ENCODE data around the gene TRIO. TPM values are rescaled to one million over a fixed set of nuclear protein-coding genes. Genes with fewer than 3 reads are reported as not detected.
A peak's percentile ranks its signal among the peaks of the same experiment; 100 is the strongest.
"Not testable (repeated sequence)": the region's sequence is repeated elsewhere in the genome, so short reads cannot be mapped to it uniquely, and the experiment has no call there.

Gene TRIO
- total RNA-seq, 3 donors from 2014 or later (not counting 1 experiment from before 2014, with no cell fraction given): 84.6 to 136 (median 94.3) TPM

- ATAC-seq (no peak), DNase-seq (no peak)
- Histone ChIP-seq H3K9me3 (ENCODE audit: control insufficient read depth, insufficient read depth, low read length) (no peaks in the 10 kb centered on the region), H3K27me3 (ENCODE audit: control insufficient read depth, insufficient read depth, low read length) (no peaks in the 10 kb centered on the region), H3K4me3 (ENCODE audit: low read length) (no peak overlapping the region), H3K27ac (ENCODE audit: low read length) (no peak overlapping the region), H3K4me1 (ENCODE audit: control insufficient read depth, insufficient read depth, low read length) (no peaks in the 10 kb centered on the region), H3K36me3 (ENCODE audit: control insufficient read depth, insufficient read depth, low read length) (no peaks in the 10 kb centered on the region)
- Mint-ChIP-seq H3K27me3 (ENCODE audit: low read depth in 2 of 2) (no peaks in the 10 kb centered on the region), H3K4me1 (peaks cover 0 to 13% of the 10 kb centered on the region in 2 donors), H3K36me3 (no peaks in the 10 kb centered on the region), H3K9me3 (no peaks in the 10 kb centered on the region), H3K27ac (peak overlapping the region in 1 of 2 donors; percentile 31), H3K4me3 (no peak overlapping the region)
- intact Hi-C loops (cut with micrococcal nuclease): no loop called here
- no peak for TF ChIP-seq CTCF (IDR thresholded peaks at IDR 0.05)
- WGBS (ENCODE audit: insufficient coverage): 88% methylated on average over 8 of the region's 8 CpGs
These were observed 289.9 kb downstream of the TRIO start for GRCh38 chr5:14432931-14433589.

GRCh38 chr5:14435481-14435880 is 292.3 kb downstream of the TRIO start:
- no peaks in the 10 kb centered on the region for H3K27me3 Mint-ChIP-seq (ENCODE audit: low read depth in 2 of 2)
- no peaks in the 10 kb centered on the region for H3K9me3 ChIP-seq (ENCODE audit: control insufficient read depth, insufficient read depth, low read length)
- no peak overlapping the region for H3K27ac ChIP-seq (ENCODE audit: low read length)
- no peak overlapping the region for H3K4me3 Mint-ChIP-seq
- no peaks in the 10 kb centered on the region for H3K36me3 ChIP-seq (ENCODE audit: control insufficient read depth, insufficient read depth, low read length)
- WGBS (ENCODE audit: insufficient coverage): 45% methylated on average over 2 of the region's 2 CpGs
- no peaks in the 10 kb centered on the region for H3K36me3 Mint-ChIP-seq
- no peak for TF ChIP-seq CTCF (IDR thresholded peaks at IDR 0.05)
- H3K27ac Mint-ChIP-seq: no peak overlapping the region
- H3K4me1 Mint-ChIP-seq: peaks cover 0 to 21% of the 10 kb centered on the region in 2 donors
- H3K4me1 ChIP-seq (ENCODE audit: control insufficient read depth, insufficient read depth, low read length): no peaks in the 10 kb centered on the region
- H3K4me3 ChIP-seq (ENCODE audit: low read length): no peak overlapping the region
- DNase-seq (no peak), ATAC-seq (no peak)
- intact Hi-C loops (cut with micrococcal nuclease): no loop called here
- H3K27me3 ChIP-seq (ENCODE audit: control insufficient read depth, insufficient read depth, low read length): no peaks in the 10 kb centered on the region
- no peaks in the 10 kb centered on the region for H3K9me3 Mint-ChIP-seq

- H3K9me3 Mint-ChIP-seq; H3K4me3 ChIP-seq (ENCODE audit: low read length); H3K36me3 ChIP-seq (ENCODE audit: control insufficient read depth, insufficient read depth, low read length); H3K9me3 ChIP-seq (ENCODE audit: control insufficient read depth, insufficient read depth, low read length); intact Hi-C loops (cut with micrococcal nuclease); H3K27me3 Mint-ChIP-seq (ENCODE audit: low read depth in 2 of 2); H3K27ac ChIP-seq (ENCODE audit: low read length); ATAC-seq; H3K4me1 ChIP-seq (ENCODE audit: control insufficient read depth, insufficient read depth, low read length); H3K4me3 Mint-ChIP-seq; H3K27ac Mint-ChIP-seq; DNase-seq; H3K27me3 ChIP-seq (ENCODE audit: control insufficient read depth, insufficient read depth, low read length); H3K36me3 Mint-ChIP-seq: not testable (repeated sequence)
- H3K4me1 Mint-ChIP-seq: peaks cover 0 to 21% of the 10 kb centered on the region in 2 donors
- WGBS (ENCODE audit: insufficient coverage): 88% methylated on average over 5 of the region's 5 CpGs
These were observed 293.0 kb downstream of the TRIO start for GRCh38 chr5:14436122-14436521.

GRCh38 chr5:14436801-14437542 is 293.8 kb downstream of the TRIO start:
- WGBS (ENCODE audit: insufficient coverage): 91% methylated on average over 3 of the region's 5 CpGs
- TF ChIP-seq CTCF (IDR thresholded peaks at IDR 0.05): no peak
- Mint-ChIP-seq H3K4me3 (no peak overlapping the region), H3K36me3 (no peaks in the 10 kb centered on the region), H3K27ac (no peak overlapping the region), H3K9me3 (no peaks in the 10 kb centered on the region), H3K27me3 (ENCODE audit: low read depth in 2 of 2) (no peaks in the 10 kb centered on the region), H3K4me1 (peaks cover 0 to 21% of the 10 kb centered on the region in 2 donors)
- intact Hi-C loops (cut with micrococcal nuclease): no loop called here
- no peaks in the 10 kb centered on the region for H3K4me1 ChIP-seq (ENCODE audit: control insufficient read depth, insufficient read depth, low read length)
- H3K27me3 ChIP-seq (ENCODE audit: control insufficient read depth, insufficient read depth, low read length): no peaks in the 10 kb centered on the region
- no peak overlapping the region for H3K27ac ChIP-seq (ENCODE audit: low read length)
- ATAC-seq (no peak), DNase-seq (no peak)
- H3K36me3 ChIP-seq (ENCODE audit: control insufficient read depth, insufficient read depth, low read length): no peaks in the 10 kb centered on the region
- H3K4me3 ChIP-seq (ENCODE audit: low read length): no peak overlapping the region
- no peaks in the 10 kb centered on the region for H3K9me3 ChIP-seq (ENCODE audit: control insufficient read depth, insufficient read depth, low read length)
